ENCODE measurements around the gene RIPOR3.

DNA sequence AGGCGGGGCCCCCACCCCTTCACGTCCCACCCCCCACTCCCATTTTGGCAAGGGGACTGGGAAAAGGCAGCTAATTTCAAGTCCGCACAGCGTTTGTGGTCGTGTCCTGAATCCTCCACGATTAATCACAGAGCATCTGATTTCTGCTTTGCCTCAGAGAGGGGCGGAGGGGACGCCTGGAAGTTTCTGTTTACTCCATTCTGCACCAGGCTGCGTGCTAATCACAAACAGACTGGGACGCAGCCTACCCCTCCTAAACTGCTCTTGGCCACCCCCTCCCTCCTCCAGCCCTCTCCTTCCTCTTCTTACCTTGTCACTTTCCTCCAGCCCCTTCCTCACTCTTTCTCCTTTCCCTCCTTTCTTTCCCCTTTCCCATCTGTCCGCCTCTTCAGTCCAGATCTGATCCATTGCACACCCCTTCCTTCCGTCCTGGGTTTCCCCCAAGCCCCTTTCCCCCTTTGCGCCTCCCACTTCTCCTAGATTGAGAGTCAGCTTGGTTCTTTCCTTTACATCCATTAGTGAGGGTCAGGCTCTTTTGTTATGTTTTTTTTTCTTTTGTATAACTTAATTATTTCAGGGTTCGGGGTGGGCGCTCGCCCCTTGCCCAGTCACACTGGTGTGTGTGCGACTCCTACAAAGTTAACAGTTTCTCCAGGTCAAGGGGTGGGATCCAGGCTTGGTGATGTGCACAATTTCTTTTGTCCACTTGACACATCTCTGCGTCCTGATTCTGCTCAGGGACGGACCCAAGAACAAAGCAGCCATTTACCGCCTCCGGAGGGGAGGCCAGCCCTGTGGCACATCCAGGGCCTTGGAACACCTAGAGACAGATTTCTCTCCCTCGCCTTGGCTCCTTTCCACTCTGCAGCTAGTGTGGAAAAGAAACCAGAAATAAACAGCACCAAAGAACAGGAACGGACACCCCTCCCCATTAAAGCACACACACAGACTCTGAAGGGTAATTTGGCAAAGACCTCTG lies 520 bp upstream of the RIPOR3 start:
- TF ChIP-seq, protein P1, sequence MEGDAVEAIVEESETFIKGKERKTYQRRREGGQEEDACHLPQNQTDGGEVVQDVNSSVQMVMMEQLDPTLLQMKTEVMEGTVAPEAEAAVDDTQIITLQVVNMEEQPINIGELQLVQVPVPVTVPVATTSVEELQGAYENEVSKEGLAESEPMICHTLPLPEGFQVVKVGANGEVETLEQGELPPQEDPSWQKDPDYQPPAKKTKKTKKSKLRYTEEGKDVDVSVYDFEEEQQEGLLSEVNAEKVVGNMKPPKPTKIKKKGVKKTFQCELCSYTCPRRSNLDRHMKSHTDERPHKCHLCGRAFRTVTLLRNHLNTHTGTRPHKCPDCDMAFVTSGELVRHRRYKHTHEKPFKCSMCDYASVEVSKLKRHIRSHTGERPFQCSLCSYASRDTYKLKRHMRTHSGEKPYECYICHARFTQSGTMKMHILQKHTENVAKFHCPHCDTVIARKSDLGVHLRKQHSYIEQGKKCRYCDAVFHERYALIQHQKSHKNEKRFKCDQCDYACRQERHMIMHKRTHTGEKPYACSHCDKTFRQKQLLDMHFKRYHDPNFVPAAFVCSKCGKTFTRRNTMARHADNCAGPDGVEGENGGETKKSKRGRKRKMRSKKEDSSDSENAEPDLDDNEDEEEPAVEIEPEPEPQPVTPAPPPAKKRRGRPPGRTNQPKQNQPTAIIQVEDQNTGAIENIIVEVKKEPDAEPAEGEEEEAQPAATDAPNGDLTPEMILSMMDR (IDR thresholded peaks at IDR 0.05; ENCODE audit: insufficient read depth, low read length) = no peak
- TF ChIP-seq GABPA (IDR thresholded peaks at IDR 0.05; ENCODE audit: low read depth) (no peak), POLR2AphosphoS5 (IDR thresholded peaks at IDR 0.05; ENCODE audit: low read depth) (no peak)
- TF ChIP-seq, protein P2, sequence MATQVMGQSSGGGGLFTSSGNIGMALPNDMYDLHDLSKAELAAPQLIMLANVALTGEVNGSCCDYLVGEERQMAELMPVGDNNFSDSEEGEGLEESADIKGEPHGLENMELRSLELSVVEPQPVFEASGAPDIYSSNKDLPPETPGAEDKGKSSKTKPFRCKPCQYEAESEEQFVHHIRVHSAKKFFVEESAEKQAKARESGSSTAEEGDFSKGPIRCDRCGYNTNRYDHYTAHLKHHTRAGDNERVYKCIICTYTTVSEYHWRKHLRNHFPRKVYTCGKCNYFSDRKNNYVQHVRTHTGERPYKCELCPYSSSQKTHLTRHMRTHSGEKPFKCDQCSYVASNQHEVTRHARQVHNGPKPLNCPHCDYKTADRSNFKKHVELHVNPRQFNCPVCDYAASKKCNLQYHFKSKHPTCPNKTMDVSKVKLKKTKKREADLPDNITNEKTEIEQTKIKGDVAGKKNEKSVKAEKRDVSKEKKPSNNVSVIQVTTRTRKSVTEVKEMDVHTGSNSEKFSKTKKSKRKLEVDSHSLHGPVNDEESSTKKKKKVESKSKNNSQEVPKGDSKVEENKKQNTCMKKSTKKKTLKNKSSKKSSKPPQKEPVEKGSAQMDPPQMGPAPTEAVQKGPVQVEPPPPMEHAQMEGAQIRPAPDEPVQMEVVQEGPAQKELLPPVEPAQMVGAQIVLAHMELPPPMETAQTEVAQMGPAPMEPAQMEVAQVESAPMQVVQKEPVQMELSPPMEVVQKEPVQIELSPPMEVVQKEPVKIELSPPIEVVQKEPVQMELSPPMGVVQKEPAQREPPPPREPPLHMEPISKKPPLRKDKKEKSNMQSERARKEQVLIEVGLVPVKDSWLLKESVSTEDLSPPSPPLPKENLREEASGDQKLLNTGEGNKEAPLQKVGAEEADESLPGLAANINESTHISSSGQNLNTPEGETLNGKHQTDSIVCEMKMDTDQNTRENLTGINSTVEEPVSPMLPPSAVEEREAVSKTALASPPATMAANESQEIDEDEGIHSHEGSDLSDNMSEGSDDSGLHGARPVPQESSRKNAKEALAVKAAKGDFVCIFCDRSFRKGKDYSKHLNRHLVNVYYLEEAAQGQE (IDR thresholded peaks at IDR 0.05; ENCODE audit: insufficient replicate concordance, low read depth) = no peak
